ENCODE measurements around the gene KRT40.

DNA sequence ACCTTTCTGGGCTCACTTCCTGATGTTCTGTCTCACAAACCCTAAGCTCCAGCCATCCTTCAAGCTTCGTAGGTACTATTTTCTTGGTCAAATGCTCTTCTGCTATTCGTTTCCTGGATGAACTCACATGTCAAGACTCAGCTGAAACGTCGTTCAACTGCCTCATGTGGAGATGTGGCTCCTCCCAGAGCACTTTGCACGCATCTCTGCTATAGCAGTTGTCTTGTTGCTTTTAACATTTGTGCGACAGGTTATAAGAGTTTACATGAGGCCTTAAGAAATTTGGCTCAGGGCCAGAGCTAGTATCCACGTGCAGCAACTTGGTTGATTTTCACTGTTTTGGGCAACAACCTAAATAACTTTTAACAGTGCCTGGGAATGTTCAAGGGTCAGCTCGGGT, 2.8 kb upstream of the KRT40 start:
- TF ChIP-seq RBBP5 (conservative IDR thresholded peaks at IDR 0.05), result no peak
- TF ChIP-seq RB1 (IDR thresholded peaks at IDR 0.05; ENCODE audit: borderline replicate concordance), result no peak
- no peak for TF ChIP-seq POLR2AphosphoS5 (IDR thresholded peaks at IDR 0.05; ENCODE audit: low read length)
- no peak for TF ChIP-seq CUX1 (IDR thresholded peaks at IDR 0.05; ENCODE audit: insufficient replicate concordance, low read depth, low read length)
